ENCODE measurements around the gene CYP19A1.
A peak's percentile ranks its signal among the peaks of the same experiment; 100 is the strongest.
"Not testable (repeated sequence)": the region's sequence is repeated elsewhere in the genome, so short reads cannot be mapped to it uniquely, and the experiment has no call there.

Gene CYP19A1

DNA sequence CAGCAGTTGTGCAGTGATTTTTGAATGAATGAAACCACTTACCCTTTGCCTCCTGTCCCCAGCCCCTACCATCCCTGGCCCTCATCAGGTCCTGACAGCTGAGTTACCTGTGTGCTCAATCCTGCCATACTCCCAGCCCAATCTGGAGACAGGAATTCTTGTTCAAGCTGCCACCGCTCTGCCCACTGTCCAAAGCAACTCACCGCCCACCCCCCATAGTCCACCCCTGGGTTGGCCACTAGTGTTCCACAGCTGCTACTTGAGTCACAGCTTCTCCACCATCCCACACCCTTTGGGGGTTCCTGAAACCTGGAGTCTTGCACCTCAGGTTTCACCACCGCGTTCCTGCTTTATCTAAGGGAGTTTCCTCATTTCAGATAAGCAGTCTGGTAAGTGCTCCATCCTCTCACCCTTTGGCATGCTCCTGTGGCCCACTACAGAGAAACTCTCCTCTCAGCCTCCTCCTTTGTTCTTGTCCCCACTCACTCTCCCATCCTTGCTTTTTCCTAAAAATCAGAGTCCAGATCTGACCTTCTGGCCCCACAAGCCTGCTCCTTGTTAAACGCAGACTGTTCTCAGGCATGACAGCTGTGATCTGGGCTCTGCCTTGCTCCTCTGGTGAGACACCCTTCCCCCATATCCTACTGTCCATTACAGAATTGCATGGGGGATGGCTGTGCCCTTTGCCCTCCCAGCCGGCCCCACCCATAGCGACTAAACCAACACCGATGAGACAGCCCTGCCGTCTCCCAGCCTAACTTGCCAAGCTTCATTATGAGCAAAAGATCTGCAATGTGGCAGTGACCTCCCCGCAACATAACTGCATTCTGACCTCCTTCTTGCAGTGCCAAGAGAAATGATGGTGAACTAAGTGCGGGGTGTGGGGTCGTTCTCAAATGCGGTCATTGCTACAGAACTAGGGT, 50.0 kb downstream of the CYP19A1 start:
- no peak for TF ChIP-seq CTCF (IDR thresholded peaks at IDR 0.05; ENCODE audit: borderline replicate concordance, insufficient read depth, low read depth, low read length)
- no peak overlapping the region for H3K4me3 ChIP-seq (ENCODE audit: low read depth, low read length)

GRCh38 chr15:51286816-51287215, 51.6 kb downstream of the CYP19A1 start:
- no peak overlapping the region for H3K4me3 ChIP-seq (ENCODE audit: low read depth, low read length)
- TF ChIP-seq CTCF (IDR thresholded peaks at IDR 0.05; ENCODE audit: borderline replicate concordance, insufficient read depth, low read depth, low read length) = no peak

DNA sequence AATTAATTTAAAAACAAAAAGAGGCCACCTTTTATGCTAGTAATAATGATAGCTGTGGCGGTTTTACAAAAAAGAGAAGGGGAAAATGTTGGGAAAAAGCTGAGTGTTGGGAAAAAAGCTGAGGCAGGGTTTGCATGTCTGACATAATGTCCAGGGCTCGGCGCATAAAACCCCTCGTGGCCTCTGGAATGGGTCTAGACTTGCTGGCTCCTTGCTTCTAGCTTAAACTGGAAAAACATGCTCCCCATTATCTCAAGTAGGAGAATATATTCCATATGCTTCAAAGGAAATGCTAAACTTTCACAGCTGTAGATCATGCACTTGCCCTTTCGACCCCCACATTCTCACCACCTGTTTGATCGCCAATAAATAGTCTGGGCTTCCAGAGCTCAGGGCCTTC, 53.0 kb downstream of the CYP19A1 start:
- TF ChIP-seq CTCF (IDR thresholded peaks at IDR 0.05; ENCODE audit: borderline replicate concordance, insufficient read depth, low read depth, low read length) = no peak
- H3K4me3 ChIP-seq (ENCODE audit: low read depth, low read length) = no peak overlapping the region

DNA sequence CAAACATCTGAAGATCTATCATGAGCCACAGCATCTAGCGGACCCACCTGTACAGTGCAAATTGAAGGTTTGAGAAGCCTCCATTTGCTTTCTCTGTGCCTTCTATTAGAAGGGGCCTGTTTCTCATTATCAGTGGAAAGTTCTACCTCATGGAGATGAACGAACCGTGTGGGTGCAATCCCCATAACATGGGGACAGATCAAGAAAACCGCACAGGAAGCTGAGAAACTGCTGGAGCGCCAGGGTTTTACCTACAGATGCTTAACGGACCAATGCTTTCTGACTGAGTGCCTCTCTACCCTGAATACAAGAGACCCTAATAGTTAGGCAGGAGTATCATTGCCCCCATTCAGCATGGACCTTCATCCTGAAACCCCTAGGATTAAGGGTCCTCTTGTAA, 53.5 kb downstream of the CYP19A1 start:
- no peak overlapping the region for H3K4me3 ChIP-seq (ENCODE audit: low read depth, low read length)
- TF ChIP-seq CTCF (IDR thresholded peaks at IDR 0.05; ENCODE audit: borderline replicate concordance, insufficient read depth, low read depth, low read length) = no peak

GRCh38 chr15:51283026-51283425, 55.4 kb downstream of the CYP19A1 start:
- no peak for TF ChIP-seq CTCF (IDR thresholded peaks at IDR 0.05; ENCODE audit: borderline replicate concordance, insufficient read depth, low read depth, low read length)
- H3K4me3 ChIP-seq (ENCODE audit: low read depth, low read length) = no peak overlapping the region

GRCh38 chr15:51282241-51282640, 56.2 kb downstream of the CYP19A1 start:
- H3K4me3 ChIP-seq (ENCODE audit: low read depth, low read length) = not testable (repeated sequence)

GRCh38 chr15:51281368-51281967, 56.9 kb downstream of the CYP19A1 start:
- peak; percentile 71 for TF ChIP-seq CTCF (IDR thresholded peaks at IDR 0.05; ENCODE audit: borderline replicate concordance, insufficient read depth, low read depth, low read length)

More at GRCh38 chr15:51281368-51281967, 56.9 kb downstream of the CYP19A1 start:
- H3K4me3 ChIP-seq (ENCODE audit: low read depth, low read length) = no peak overlapping the region
